NCI-H1694 (cell line): Measurements from ENCODE around the gene NCBP3.
"Not testable (repeated sequence)": the region's sequence is repeated elsewhere in the genome, so short reads cannot be mapped to it uniquely, and the experiment has no call there.

ENCODE experiments used
- DNase-seq: peaks from one replicate; lab custom pipeline; 2025; lab: John Stamatoyannopoulos, UW

The NCBP3 gene

DNA sequence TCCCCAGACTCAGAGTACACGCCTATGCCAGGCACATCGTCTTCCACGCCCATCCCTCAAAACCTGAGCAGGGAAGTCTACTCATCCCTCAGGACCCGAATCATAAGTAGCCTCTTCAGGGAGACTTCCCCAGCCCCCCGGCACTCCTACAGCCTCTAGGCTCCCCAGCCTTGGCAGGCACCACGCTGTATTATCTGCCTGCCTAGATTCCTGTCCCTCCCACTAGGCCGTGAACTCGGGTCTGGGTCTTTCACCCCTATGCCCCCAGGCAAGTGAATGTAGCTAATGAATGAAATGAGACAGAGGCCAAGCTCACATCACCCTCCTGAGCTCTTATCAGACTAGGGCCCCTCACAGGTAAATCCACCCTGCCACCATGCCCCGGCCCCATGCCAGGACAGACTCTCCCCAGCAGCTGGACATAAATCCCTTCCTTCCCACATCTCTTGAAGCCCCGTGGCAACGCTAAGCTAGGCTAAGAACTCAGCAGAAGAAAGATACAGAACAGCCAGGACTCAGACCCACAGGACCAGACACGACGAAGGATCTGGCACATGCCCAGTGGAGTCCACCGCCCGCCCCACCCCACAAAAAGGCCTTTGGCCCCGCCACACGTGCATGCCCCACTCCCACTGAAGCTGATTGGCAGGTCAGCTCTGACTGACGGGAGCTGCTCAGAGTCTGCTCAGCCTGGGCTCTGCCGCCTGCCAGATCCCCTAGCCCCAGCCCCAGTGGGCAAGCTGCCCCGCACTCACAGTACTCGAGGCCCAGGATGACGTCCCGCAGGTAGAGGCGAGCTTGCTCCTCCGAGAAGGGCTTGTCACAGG lies 33.8 kb upstream of the NCBP3 start:
- no peak for DNase-seq

DNA sequence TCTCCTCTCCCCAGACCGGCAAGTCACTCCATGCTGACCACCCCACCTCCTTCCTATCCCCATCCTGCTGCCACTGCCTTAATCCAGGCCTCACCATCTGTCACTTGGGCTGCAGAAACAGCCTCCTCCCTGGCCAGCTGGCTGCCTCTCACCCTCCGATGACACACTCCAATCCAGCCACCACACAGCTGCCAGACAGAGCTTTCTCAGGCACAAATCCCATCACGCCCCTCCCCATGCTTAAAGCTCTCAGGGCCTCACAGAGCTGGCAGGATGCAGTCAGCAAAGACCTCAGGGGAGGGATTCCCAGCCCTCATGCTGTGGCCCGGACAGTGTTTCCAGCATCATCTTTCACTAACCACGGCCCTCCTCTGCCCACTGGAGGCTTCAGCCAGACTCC lies 33.1 kb upstream of the NCBP3 start:
- DNase-seq, result peak; percentile 87

DNA sequence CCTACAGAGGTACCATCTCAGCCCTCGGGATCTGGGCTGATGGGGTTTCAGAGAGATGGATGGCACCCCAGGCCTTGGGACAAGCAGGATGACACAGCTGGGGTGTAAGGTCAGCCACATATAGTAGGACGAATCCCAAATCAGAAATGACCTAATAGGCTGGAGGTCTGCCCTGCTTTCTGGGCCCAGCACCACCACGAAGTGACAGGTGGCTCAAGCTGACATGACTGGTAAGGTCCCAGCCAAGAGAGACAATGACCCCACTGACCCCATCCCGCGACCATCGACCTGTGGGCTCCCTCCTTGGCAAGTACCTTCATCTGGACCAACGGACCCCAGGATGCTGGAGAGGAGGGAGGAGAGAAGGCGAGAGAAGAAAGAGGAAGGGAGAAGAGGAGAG lies 31.2 kb upstream of the NCBP3 start:
- no peak for DNase-seq

DNA sequence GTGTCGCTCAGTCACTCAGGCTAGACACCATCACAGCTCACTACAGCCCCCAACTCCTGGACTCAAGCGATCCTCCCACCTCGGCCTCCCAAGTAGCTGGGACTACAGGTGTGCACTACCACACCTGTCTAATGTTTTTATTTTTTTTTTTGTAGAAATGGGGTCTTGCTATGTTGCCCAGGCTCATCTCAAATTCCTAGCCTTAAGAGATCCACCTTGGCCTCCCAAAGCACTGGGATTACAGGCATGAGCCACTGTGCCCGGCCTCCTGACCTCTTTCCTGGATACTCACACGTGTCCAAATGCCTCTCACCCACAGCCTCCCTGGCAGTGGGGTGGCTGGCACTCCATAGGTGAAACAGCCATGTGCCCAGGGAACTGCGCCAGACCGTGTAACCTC lies 29.3 kb upstream of the NCBP3 start:
- DNase-seq, result no peak

DNA sequence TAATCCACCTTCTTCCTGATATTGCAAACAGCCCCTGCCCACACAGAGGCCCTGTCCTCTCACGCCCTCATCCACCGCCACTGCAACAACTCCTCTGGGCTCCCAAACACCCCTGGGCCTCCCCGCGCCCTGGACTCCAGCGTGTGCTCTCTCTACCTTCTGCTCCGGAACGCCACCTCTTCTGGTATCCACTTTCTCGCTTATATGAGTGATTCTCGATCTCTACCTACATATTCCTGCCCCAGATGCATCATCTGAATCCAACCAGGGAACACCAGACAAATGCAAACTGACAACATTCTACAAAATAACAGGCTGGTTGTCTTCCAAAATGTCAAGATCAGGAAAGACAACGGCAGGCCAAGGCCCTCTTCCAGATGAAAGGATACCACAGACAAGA lies 27.8 kb upstream of the NCBP3 start:
- no peak for DNase-seq

DNA sequence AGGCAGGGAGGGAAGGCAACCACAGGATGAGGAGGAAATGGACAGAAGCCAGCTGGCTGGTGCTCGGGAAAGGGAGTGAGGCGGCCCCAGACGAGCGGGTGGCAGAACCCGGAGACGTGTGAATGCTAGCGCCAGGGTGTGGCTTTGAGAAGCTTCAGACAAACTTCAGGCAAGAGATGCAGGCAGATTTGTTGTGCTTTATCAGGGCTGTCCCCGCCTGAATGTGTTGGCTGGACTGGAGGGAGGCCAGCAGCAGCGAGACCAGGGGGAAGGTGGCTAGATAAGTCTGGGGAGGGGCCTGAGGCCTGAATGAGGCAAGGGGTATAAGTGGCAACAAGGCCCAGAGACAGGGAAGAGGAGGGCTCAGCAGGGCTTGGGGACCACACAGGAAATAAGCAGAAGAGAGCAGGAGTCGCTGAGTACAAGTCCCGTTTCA lies 24.8 kb upstream of the NCBP3 start:
- DNase-seq, result no peak

DNA sequence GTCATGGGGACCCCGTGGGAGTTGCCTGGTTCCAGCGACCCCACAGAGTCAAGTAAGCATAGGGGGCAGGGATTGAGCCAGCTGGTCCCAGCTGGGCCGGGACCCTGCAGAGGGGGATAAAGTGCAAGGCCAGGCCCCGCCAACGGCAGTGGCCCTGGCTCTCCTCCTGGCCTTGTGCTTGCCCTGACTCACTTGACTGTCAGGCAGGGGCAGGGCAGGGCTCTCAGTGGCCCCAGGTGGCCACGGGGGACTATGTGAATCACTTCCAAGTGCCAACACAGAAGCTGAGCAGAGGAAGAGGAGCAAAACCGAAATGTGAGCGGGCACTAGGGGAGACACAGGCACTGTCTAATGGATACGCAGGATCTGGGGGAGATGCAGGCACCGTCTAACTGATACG lies 21.6 kb upstream of the NCBP3 start:
- no peak for DNase-seq

DNA sequence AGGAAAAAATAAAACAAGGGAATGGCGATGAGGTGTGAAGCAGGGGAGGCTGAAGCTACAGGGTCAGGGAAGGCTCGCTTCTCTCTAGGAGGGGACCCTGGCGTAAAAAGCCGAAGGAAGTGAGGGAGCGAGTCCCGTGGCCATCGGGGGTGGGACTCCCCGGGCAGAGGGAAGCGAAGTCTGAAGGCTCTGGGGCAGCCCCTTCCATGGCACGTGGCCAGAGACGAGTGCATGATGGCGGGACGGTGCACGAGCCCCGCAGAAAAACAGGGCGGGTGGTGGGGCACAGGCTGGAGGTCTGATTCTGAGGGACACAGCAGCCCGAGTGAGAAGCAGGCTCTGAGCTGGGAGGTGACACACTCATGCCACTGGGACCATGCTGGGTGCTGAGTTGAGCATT lies 21.1 kb upstream of the NCBP3 start:
- DNase-seq, result no peak

DNA sequence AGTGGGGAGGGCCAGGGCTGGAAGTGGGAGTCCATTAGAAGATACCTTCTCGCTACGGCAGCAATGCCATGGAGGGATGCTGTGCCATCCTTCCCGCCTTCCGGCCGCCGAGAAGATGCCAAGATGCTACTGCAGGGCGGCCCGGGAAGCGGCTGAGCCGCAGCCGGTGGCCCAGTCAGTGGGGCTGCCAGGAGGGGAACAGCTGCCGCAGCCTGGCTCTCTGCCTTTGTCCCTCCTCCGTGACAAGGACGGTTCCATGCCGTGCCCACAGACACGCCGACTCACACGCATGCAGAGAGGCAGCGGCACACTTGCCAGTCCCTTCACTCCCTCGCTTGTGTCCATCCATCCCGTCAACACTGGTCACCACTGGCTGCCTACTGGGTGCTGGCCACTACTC lies 20.2 kb upstream of the NCBP3 start:
- peak; percentile 71 for DNase-seq

DNA sequence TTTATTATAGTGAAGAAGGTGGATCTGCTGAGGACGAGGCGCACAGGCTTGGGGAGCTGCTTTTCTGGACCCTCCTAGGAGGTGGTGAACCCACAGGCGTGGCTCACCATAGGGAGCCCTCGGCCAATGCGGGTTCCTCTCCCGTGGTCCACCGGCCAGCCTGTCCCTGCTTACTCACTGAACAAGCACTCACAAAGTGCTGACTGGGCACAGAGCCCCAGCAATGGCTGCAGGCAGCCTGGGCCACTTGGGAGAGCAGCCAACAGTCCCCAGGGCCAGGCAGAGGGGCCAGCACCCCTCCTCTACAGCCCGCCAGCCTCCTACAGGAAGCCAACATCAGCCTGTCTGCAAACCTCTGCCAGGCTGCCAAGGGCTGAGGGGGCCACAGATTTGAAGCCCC lies 19.1 kb upstream of the NCBP3 start:
- DNase-seq, result no peak

DNA sequence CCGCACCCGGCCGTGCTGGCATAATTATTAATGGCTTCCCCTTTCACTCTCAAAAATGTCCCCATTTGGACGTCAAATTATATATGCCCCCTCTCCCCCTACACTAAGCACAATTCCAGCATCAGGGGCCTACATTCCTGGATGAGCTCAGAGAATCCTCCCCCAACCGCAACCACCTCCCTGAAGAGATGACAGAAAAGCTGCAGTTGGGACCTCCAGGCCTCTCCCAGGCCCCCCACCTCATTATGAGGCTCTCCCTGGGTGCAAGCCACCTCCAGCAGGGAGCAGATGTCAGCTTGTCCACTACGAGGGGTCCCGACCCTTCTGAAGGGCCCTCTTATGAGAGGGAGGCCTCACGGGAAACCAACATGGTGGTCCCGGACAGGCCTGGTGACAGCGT lies 18.5 kb upstream of the NCBP3 start:
- DNase-seq, result no peak

DNA sequence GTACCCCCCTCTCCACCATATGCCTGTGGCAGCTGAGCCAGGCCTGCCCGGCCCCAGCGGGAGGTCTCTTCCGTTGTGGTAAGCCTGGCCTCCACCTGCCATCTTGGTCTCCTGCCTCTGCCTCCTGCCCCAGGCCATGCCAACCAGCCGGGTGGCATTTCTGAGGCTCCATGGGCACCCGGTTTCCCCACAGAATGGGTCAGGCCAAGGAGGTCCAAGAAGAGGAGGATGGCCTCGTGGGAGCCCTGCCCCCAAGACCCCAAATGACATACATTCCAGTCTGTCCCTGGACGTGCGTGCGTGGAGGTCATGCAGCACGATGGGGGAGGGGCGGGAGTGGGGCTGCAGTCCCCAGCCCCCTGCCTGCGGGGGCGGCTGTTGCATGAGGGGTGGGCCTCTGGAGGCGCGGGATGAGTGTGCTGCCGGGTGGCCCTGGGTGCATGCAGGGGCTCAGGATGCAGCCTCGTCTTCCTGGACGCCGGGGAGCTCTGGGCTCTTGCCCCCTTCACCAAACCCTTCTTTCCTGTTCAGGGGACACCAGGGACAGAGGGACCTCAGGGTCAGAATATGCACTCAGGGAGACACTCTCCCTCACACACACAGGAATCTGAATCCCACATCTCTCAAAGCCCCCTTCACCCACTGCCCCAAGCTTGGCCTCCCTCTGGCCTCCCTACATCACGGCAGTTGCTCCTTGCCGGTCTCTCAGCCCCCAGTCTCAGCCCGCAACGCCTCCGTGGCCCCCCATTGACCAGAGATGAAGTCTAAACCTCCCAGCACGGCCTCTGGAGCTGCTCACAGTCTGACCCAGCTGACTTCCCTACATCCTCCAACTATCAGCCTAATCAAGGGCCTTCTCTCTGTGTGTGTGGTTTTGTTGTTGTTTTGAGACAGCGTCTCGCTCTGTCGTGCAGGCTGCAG lies 16.0 kb upstream of the NCBP3 start:
- no peak for DNase-seq

DNA sequence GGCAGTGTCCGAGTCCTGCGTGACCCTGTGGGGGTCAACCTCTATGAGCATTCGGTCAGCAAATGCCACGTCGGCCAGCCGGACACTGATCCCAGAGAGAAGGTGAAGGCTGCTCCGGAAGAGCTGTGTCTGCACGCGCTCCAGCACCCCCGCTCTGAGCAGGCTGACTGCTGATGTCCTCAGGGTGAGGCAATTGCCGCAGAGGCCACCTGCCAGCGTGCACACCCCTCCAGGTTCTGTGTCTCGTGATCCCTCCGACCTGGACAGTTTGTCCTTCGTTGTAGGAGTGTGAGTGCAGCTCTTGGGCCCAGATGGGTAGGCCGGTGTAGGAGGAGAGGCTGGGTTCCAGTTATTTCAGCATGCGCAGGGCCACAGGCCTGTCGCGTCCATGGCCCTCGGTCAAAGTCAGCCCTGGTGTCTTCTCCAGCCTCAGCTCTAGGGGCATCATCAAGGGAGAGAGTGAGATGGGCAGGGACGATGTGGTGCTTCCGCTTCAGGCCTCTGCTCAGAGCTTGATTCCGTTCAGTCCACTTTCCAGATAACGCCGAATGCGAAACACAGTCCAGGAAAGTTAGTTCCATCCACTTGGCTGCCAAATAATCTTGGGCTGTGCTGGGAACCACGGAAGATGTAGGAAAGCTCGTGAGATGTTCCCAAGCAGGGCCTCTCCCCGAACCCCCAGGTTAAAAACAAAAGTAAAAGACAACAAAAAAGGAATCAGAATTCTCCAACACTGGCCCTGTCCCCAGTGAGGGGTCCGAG lies 15.1 kb upstream of the NCBP3 start:
- no peak for DNase-seq

DNA sequence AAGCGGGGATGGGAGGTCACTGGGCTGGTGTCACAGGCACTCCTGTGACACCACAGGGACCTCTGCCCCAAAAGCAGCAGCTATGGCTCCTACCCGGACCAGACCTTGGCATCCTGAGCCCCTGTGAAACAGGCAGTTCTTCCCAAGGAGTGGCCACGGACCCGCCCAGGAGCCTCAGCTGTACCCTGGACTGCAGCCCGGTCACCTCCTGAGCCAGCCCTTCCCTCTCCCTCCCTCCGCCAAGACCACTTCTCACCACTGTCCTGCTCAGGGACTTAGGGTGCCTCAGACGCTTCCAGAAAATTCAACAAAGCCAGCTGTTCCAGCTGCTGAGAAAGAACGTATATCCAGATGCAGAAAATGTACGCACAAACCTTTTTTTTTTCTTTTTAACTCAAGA lies 13.9 kb upstream of the NCBP3 start:
- DNase-seq, result no peak

DNA sequence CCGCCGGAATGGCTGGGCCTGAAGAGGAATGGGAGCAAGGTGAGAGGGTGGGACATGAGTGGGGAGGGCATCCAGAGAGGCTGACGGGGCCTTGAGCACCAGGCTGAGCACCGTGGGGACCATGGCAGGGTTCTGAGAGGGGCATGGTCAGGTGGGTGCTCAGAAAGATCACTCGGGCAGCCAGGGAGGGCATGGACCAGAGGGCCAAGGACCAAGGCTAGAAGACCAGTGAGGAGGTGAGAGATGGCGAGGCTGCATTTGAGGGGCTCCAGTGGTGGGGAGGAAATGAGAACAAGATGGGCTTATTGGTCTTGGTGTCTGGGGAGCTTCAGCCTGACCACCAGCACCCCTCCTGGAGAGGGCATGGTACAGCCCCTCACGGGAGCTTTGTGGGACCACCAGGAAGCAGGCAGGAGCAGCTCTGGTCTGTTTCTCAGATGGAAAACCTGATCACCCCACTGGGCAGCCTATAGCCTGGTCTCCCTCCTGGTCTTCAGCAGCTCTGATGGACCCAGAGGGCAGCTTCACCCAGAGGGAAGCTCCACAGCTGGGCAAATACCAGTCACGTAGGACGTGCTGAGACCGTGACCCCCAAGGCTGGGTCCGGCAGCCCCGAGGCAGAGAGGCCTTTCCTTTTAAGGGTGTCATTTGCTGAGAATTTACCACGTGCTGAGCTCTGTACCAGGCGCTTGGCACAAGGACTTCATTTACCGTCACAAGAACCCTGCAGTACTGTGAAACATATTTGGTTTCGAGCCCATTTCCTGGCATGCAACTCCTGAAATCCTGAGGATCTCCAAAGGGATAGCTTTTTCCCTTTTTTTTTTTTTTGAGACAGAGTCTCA lies 11.4 kb upstream of the NCBP3 start:
- no peak for DNase-seq

DNA sequence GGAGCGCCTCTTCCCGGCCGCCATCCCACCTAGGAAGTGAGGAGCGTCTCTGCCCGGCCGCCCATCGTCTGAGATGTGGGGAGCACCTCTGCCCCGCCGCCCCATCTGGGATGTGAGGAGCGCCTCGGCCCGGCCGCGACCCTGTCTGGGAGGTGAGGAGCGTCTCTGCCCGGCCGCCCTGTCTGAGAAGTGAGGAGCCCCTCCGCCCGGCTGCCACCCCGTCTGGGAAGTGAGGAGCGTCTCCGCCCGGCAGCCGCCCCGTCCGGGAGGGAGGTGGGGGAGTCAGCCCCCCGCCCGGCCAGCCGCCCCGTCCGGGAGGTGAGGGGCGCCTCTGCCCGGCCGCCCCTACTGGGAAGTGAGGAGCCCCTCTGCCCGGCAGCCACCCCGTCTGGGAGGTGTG lies 8.2 kb upstream of the NCBP3 start:
- DNase-seq, result not testable (repeated sequence)

DNA sequence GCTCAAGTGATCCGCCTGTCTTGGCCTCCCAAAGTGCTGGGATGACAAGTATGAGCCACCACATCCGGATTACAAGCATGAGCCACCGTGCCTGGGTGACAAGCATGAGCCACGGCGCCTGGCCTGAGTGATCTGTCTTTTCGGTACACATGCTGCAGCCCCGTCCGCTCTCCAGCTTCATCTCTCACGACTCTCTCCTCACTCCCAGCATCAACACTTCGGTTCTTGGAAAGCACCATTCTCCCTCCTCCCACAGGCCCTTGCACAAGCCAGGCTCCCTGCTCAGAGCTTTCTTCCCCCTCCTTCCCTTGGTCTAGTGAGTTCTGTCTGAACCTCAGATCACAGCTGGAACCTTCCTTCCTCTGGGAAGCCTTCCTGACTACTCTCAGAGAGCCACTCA lies 6.5 kb upstream of the NCBP3 start:
- DNase-seq, result no peak

DNA sequence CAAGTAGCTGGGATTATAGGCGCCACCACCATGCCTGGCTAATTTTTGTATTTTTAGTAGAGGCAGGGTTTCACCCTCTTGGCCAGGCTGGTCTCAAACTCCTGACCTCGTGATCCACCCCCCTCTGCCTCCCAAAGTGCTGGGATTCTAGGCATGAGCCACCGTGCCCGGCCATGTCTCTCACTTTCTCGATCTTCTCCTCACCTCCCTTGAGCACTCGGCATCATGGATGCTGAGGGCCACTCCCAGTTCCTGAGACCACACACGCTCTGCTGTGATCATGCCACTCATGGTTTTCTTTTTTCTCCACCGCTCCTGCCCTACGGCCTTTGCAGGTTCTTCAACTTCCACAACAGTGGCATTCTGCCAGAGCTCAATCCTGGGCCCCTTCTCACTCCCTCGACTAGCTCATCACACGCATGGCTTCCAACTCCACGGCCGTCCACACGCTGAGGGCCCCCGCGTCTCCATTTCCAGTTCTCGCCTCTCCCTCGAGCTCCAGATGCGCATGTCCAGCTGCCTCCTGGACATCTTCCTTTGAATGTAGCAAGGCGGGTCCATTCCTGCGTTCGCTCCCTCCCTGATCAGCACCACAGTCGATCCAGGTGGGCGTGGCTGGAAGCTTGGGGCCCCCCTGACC lies 5.5 kb upstream of the NCBP3 start:
- DNase-seq, result no peak

DNA sequence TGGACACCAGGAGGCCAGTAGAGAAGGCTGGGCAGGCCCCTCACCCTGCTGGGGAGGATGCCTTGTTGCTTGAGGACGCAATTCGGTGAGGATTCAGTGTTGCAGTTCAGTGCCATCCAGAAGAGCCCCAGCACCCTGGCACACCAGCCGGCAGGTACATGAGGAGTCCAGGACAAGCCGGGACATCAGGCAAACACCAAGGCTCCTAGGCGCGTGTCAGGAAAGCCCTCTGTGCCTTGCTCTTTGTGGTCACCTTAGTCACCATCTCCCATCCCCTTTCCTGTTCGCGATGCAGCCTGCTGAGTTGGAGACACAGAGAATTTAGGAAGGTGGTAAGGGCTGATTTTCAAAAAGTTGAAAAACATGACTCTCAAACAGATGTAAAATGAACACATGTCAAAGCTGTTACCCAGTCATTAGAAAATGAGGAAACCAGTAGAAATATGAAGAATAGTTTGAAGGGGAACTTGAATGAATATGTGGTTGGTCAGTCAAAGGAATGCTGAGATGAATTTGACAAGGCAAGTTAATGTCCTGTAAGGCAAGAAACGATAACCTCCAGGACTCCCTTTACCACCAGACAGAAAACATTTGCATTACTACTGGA lies 2.3 kb upstream of the NCBP3 start:
- no peak for DNase-seq

DNA sequence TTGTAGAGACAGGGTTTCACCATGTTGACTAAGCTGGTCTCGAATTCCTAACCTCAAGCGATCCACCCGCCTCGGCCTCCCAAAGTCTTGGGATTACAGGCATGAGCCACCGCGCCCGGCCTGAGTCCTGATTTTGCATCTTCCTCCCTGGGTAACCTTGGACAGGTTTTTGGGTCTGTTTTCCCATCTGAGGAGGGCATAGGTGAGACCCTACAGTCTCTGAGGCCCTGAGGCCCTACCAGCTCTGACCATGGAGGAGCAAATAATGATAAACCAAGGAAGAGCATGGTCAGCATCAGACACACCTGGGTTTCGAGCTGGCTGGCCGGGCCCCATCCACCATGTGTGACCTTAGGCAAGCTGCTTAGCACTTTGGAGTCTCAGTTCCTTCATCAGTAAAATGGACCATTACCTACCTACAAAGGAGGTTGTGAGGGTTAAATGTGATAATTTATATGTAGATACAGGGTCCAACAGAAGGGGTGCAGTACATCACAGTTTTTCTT lies 1.2 kb upstream of the NCBP3 start:
- no peak for DNase-seq
